ENCODE measurements around the gene MYO9B.

MYO9B gene

DNA sequence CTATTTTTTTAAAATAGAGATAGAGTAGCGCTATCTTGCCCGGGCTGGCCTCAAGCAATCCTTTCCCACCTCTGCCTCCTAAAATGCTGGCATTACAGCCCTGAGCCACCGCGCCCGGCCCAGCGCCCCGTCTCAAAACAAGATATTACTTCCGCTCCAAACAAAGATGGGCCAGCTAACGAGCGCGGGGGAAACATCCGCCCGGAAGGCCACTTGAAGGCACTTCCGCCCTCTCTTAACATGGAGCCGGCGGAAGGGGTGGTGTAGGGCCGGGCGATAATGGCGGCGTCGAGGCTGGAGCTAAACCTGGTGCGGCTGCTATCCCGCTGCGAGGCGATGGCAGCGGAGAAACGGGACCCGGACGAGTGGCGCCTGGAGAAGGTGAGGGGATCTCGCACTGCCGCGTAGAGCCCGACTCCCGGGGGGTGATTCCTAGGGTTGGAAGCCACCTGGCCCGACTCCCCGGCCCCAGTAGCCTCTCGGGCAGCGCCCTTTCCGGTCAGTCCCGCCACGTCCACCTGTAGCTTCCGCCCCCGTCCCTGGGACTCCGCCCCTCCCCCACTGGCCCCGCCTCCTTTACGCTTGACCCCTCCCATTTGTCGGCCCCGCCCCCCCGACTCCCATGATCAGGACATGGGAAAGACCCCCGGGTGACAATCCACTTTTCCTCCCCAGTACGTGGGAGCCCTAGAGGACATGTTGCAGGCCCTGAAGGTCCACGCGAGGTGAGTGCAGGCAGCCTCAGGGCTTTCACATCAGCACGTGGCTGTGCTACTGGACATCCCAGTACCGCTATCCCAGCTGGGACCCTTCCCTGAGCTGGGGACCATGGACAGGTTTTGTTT is 139.8 kb downstream of the MYO9B start, which contains the start of gene USE1:
USE1 (plus strand) TSS at position 231 of the 845 bp plus-strand sequence; CDS start at position 280, 49 bp downstream.
- DNase-seq (ENCODE audit: low read depth in 3 of 3), result peak; percentile 72 to 83 (median 83)

DNA sequence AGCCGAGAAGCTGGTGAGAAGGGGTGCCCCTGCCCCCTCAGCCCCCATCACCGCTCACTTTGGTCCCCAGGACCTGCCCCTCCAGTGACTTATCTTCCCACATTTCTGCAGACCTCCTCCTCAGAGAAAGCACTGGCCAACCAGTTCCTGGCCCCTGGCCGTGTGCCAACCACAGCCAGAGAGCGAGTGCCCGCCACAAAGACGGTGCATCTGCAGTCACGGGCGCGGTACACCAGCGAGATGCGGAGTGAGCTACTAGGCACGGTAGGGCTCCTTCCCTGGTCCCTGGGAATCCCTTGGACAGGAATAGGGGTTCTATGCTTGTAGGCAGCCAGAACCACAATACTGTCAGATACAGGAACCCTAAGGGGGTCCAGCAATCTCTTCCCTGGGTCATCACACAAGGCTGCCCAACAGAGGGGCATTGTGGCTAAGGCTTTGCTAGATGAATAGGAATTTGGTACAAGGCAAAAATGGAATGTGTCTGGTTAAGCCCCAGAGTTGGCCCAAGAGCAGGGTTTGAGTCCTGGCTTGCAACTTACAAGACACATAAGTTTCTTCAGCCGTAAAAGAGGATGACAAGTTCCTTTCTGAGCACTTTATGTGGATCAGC is 140.6 kb downstream of the MYO9B start:
- no peak for DNase-seq (ENCODE audit: low read depth in 3 of 3)

DNA sequence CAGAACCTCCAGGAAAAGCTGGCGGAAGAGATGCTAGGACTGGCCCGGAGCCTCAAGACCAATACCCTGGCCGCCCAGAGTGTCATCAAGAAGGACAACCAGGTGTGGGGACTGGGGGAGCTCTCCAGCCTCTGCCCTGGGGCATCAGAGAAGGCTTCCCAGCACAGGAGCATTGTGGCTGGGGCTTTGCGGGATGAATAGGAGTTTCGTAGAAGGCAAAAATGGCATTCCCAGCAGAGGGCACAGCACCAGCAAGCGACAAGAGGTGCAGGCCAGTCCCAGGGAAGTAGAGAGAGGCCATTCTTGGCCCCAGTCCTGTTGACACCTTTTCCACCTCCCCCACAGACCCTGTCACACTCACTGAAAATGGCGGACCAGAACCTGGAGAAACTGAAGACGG is 143.7 kb downstream of the MYO9B start:
- no peak for DNase-seq (ENCODE audit: low read depth in 3 of 3)

DNA sequence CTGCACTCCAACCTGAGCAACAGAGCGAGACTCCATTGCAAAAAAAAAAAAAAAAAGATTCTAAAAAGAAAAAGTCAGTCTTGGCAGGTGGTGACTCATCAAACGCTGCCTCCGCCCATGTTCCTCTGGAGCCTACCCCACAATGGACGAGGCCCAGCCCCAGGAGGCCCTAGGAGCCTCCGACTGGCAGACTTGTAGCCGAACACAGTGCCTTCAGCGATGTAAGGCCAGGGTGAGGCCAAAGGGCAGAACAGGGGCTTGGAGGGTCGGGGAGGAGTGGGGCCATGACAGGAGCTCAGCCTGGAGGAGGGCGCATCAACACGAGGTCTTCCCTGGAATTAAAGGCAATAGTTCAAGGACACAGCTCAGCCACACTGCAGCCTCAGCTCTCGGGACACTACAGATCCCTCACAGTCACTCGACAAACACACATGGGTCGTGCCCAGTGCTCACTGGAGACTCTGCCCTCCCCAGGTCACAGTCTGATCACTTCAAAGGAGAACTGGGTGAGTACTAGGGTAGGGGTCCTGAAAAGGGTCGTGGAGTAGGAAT is 144.7 kb downstream of the MYO9B start:
- no peak for DNase-seq (ENCODE audit: low read depth in 3 of 3)

DNA sequence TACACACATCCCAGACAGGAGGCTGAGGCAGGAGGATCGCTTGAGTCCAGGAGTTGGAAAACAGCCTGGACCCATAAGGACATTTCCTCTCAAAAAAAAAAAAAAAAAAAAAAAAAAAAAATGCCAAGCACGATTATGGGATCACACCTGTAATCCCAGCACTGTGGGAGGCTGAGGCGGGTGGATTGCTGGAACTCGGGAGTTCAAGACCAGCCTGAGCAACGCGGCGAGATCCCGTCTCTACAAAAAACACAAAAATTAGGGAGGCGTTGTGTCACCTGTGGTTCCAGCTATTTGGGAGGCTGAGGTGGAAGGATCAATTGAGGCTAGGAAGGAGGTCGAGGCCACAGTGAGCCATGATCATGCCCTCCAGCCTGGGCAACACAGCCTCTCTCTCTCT is 149.5 kb downstream of the MYO9B start:
- no peak for DNase-seq (ENCODE audit: low read depth in 3 of 3)

DNA sequence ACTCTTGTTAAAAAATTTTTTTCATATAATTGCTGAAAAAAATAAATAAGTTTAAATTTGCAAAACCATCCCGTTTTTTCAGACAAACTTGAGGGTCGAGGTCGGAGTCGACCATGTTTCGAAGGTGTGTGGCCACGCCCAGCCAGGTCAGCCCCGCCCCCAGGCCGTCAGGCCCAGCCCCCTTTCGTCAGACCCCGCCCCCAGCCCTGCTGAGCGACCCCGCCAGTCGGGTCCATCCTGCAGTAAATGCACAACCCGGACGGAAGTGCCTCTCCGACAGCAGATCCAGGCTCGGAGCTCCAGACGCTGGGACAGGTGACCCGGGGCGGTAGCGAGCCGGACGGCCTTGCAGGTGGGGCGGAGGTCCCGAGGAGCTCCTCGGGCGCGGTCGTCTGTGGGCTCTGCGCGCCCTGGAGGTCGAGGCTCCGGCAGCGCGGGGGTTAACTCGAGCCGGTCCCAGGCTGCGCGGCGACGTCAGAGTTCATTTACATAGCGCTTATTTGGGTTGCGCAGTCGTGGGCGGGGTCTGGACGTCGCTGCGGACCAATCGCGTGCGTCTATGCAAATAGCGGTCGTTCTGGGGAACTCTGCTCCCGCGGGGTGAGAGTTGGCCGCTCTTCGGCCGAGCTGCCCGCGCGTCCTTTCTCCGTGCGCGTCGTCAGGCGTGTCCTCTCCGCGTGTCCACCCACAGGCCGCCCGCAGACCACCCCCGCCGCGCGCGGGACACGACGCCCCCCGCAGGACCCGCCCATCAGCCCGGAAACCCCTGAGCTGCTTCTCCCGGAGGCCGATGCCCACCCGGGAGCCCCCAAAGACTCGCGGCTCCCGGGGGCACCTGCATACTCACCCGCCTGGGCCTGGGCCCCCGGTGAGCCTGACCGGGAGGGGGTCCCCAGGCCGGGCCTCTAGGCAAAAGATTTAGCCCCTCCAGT is 150.7 kb downstream of the MYO9B start, which contains the start of gene OCEL1:
OCEL1 (plus strand) TSS at position 225 of the 932 bp plus-strand sequence; CDS start at position 247, 22 bp downstream.
- DNase-seq (ENCODE audit: low read depth in 3 of 3), result peak; percentile 93 to 97 (median 94)

DNA sequence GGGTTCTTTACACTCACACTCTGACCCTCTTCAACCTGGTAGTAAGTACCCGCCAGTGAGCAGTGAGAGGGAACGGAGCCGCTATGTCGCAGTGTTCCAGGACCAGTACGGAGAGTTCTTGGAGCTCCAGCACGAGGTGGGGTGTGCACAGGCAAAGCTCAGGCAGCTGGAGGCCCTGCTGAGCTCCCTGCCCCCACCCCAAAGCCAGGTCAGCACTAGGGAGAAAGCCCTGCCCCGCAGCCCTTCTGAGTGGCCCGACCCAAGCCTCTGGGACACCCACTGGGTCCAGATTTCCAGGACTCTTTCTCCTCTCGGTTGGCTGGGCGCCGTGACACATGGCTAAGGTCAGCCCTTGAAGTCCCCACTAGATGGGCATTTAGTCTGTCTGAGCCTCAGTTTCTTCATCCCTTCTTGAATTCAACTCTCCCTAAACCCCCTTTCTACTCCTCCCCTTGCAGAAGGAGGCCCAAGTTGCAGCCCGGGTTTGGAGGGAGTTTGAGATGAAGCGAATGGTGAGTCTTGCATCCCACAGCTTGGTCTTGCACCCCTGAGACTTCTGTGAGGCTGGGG is 152.3 kb downstream of the MYO9B start:
- DNase-seq (ENCODE audit: low read depth in 3 of 3), result no peak

DNA sequence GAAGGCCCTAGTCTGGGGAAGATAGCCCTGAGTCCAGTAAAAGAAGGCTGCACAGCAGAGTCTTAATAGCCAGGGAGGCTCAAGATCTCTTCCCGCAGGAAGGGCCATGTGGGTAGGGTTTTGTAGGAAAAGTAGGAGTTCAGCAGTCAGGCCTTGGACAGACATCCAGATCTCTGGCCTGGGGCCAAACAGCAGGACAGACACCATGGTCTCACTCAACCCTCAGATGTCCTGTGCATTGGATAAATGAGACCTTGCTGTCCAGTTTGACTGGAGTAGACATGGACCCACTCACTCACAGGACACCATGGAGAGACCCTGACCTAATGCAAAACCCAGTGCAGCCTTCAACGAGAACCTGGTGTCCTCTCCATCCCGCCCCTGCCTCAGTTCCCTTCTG is 154.3 kb downstream of the MYO9B start:
- no peak for DNase-seq (ENCODE audit: low read depth in 3 of 3)

DNA sequence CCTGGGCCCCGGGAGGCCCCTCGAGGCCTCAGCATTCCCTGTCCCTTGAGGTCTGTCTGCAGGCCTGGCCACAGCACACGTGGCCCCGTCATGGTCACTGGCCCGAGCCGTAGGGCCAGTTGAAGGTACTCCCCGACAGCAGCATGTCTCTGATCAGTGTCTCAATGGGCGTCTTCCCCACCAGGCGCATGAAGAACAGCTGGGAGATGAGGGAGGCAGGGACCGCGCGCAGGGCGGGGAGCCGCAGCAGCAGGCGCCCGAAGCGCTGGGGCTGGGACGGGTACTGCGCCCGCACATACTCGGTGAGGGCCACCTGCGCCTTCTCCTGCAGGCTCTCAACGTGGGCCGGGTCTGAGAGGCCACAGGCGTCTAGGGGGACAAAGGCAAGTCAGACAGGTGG is 156.7 kb downstream of the MYO9B start:
- DNase-seq (ENCODE audit: low read depth in 3 of 3), result no peak

DNA sequence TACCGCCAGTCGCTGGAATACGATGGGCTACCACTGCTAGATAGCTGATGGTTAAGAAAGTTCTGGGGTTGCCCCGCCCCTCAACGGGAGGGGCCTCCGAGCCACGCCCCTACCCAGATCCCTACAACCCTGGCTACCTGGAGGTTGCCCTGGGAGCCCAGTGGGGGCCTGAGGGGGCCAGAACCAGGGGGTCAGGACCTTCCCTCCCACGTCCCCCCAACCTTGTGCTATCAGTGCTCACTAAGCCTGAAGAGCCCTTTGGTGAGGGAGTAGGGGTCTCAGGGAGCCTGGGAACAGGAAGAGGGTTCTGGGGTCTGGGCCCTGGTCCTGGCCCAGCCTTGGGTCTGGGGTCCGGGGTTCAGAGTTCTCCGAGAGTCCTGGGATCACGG is 159.3 kb downstream of the MYO9B start:
- DNase-seq (ENCODE audit: low read depth in 3 of 3), result peak in 2 of 3 experiments; percentile 35 to 72

DNA sequence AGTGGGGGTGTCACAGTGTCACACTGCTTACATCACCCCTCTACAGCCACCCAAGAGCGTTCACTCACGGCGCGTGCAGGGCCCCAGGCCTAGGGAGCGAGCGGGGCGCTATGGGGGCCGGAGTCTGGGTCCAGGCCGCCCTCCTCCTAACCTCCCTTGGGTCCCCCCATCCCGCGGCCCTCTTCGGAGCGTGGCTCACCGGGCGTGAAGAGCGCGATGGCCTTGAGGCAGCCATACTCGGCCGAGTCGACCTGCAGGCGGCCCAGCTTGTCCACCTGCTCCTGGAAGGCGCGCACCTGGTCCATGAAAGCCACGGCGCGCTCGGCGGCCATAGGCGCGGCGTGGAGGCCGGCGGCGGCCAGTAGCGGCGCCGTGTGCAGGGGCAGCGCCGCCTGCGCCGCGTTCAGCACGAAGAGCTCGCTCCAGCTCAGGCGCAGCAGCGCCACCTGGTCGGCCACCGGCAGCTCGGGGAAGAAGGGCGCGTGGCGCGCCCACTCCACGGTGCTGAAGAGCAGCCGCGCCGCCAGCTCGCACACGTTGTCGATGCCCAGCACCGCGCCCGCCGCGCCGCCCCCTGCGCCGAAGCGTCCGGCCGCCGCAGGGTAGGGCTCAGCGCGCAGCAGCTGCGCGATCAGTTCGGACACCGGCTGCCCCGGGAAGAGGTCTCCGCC is 159.9 kb downstream of the MYO9B start:
- DNase-seq (ENCODE audit: low read depth in 3 of 3), result peak; percentile 48 to 67 (median 52)

DNA sequence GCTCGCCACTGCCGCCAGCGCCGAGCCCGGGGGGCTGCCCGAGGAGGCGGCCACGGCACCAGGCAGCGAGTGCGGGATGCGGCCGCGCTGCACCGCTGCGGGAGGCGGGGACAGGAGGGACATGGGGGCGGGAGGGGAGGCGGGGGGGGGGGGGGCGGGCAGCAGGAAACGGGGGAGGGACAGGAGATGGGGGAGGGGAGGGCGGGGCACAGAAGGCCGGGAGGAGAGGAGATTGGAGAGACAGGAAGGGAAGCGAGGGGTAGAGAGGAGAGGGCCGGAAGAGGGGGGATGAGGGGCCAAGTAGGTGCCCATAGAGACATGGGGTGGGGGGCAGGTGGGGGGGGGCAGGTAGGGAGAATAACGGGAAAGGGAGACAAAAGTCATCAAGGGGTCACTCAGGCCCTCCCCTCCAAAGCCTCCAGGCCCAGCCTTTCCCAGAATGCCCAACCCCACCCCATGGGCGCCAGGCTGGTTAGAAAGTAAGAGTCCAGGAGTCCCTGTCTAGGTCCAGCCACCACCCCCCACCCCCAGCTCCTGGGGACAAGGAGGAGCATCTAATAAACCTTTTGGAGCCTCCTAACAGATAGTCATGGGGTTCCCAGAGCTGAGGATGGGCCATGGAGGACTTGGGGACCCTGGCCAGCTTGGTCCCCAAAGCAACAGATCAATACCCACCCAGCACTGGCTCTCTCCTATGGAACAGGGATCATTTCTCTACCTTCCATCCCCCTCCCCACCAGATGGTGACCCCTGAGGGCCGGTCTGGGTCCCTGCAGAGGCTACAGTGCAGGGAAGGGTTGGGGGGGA is 160.6 kb downstream of the MYO9B start:
- no peak for DNase-seq (ENCODE audit: low read depth in 3 of 3)

DNA sequence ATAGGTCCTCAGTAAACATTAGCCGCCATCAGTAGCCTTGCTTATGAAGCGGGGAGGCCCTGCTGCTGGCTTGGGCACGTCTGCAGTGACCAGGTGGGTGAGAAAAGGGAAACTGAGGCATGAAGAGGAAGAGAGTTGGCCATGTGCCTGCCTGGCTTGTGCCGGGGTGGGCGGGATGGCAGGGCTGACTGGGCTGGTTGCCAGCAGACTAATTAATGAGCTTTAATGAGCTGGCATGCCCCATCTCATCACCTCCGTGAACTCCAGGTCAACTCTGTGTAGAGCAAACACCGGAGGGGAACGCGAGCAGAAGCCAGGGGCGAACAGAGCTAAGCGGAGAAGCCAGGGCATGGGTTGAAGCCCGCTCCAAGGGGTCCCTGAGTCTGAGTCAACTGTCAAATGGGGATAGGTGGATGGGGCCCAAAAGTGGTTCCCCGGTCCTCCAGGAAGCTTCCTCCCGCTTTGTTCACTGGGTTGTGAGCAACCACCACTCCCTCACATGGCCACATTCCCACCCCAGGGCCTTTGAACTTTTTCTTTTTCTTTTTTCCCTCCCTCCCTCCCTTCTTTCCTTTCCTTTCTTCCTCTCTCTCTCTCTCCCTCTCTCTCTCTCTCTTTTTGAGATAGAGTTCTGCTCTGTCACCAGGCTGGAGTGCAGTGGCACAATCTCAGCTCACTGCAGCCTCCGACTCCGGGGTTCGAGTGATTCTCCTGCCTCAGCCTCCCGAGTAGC is 161.4 kb downstream of the MYO9B start:
- no peak for DNase-seq (ENCODE audit: low read depth in 3 of 3)

DNA sequence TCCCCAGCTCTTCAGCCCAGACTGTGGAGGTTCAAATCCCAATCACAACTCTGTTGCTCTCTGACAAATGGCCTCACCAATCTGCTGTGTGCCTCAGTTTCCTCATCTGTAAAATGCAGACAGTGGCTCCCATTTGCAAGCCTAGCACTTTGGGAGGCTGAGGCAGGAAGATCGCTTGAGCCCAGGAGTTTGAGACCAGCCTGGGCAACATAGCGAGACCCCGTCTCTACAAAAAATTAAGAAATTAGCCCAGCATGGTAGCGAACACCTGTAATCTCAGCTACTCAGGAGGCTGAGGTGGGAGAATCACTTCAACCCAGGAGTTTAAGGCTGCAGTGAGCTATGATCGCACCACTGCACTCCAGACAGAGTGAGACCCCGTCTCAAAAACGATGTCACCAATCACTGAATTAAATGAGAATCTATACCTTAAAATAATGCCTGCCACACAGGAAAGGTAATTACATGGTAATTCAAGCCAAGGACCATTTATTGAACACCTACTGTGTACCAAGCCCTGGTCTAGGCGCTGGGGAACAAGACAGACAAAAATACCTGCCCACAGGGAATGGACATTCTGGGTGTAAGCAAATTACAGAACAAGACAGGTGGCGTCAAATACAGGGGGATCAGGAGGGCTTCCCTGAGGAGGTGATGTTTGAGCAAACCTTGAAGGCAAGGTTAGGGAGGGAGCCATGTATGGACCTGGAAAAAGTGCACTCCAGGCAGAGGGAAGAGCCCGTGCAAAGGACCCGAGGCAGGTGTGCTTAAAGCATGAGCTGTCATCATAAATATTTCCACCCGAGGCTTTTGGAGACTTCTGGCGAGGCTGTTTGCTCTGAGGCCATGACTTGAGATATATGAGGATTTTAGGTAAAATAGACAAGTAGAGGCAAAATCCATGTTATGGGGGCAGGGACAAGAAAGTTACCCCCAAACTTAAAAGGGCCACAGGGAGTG is 162.4 kb downstream of the MYO9B start:
- no peak for DNase-seq (ENCODE audit: low read depth in 3 of 3)

DNA sequence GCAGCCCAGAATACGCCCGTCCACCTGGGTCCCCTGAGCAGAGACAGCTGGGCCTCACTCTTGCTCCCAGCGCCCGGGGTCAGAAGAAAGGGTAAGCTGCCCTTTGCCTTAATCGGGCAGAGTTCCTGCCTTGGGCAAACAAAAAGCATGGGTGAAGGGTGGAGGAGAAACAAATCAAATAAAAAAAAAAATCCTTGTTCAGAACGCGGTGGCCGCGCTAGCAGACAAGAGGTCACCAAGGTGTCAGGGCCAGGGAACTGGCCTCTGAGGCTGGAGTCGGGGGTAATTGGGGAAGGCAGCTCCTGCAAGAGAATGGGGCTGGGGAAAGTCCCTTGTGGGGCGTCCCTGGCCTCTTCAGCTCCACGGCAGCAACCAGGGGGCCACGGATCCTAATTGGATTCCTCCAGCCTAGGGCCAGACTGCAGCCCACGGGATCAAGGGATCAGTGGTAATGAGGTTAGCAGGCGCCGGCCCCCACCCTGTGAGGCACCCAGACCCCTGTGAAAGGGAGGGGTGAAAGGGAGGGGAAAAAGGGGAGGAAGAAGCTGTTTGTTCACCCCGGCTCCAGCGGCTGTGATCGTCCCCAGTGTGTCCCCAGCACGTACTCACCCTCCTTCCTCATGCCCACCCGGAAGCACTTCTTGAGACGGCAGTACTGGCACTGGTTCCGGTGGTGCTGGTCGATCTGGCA is 164.6 kb downstream of the MYO9B start:
- DNase-seq (ENCODE audit: low read depth in 3 of 3), result no peak

DNA sequence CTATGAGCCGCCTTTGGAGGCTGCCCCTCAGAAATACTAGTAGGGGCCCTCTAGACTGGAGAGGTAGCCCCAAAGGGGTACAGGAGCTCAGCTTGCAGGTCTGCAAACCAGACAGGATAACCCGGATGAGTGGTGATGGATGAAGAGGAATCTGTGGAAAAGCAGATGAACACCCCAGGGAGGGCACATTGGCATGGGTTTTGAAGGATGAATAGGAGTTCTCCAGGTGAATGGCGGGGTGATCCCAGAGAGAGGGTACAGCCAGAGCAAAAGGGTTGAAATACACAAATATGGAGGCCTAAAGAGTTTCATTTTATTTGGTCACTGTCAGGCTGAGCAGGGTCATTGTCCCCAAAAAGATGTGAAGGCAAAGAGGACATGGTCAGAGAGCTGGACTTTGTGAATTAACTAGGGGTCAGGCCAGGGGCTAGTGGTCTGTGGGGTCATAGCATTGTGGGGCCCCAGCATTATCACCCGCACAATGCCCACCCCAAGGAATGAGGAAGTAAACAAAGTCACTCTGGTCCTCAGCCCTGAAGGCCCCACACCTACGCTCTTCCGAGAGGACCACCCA is 165.3 kb downstream of the MYO9B start:
- DNase-seq (ENCODE audit: low read depth in 3 of 3), result no peak
